Dermis microvascular lymphatic vessel endothelial cell (primary cell): ENCODE measurements around the gene DEPP1. TPM values are rescaled to one million over a fixed set of nuclear protein-coding genes. Genes with fewer than 3 reads are reported as not detected.
"Not testable (repeated sequence)": the region's sequence is repeated elsewhere in the genome, so short reads cannot be mapped to it uniquely, and the experiment has no call there.

Source experiments
- DNase-seq, 2 donors: peaks; one replicate each; pipeline versions ENCODE4 v3.0.0 to v3.0.0-alpha.2; 2010; ENCODE audit warnings: low read depth in 2 of 2
- total RNA-seq: library from RNA; depleted of rRNA; stranded (reverse); fragments of >200 nt; gene quantifications from 2 replicates; pipeline ENCODE4 v1.2.1, GENCODE V29; 2014

Gene DEPP1, protein sequence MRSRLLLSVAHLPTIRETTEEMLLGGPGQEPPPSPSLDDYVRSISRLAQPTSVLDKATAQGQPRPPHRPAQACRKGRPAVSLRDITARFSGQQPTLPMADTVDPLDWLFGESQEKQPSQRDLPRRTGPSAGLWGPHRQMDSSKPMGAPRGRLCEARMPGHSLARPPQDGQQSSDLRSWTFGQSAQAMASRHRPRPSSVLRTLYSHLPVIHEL
- 122 and 133 TPM in 2 replicates for total RNA-seq

DNA sequence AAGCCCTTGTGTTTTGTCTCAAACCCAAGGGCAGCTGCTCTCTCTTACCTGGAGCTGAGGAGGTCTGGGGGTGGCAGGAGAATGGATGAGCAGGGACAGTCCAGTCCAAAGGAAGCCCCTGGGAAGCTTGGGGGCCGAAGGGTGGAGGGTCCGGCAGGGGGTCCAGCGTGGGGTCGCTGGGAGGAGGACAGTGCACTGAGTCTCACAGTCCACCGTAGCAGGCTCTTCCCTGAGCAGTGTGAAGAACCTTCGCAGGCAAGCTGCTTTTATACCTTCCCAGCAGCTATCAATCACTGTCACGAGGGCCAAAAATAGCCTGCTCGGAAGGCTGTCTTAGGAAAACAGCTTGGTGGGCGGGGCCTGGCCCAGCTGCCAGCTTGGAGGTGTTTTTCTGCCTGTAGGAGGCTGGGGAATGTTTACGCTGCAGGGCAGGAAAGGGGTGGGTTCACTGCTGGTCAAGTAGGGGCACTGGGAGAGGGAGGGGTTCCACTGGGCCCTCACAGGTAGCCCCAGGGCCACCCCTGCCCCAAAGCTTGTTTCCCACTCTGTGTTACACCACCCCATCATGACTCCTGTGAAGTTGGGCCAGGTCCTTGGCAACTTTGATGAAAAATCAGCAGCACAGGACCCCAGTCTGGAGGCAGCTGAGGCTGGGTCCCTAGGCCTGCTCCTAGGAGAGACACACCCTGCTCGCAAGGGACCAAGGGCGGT is at the start of gene DEPP1:
Gene DEPP1 (minus strand): TSS at position 240 of the 711 bp plus-strand sequence. CDS start 779 bp downstream, outside the sequence.
- DNase-seq: peak; percentile 83 to 99

DNA sequence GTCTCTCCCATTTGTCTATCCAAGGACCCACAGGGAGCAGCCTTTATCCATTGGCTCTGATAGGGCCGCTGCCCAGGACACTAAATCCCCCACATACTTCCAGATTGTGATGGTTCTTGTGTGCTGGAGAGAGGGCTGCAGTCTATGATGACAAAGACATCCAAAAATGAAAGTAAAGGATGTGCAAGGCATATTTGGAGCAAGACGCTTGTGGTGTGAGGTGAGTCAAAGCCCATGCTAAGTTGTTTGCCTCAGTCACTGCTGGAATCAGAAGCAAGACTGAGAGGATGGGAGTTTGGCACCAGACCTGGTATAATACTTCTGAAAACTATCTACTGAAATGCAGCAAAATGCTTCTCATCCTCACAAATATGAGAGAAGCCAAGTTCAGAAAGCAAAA is 44.8 kb upstream of the DEPP1 start:
- DNase-seq: no peak

DNA sequence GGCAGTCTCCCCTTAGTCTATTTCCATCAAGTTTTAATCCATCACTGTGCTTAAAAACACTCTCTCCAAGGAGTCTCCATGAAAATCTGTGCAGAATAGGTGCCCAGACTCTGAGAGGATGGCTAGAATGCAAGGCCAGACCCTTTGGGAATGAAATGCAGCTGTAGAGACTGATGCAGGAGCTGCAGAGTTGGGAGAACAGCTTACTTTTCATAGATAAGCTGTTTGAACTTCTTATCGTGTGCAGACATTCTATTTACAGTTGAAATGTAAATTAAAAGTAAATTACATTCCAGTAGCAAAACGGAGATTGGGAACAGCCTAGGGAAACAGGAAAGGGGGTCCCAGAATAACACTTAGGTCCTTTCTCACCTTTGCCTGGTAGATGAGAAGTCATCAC is 37.0 kb upstream of the DEPP1 start:
- DNase-seq: no peak

DNA sequence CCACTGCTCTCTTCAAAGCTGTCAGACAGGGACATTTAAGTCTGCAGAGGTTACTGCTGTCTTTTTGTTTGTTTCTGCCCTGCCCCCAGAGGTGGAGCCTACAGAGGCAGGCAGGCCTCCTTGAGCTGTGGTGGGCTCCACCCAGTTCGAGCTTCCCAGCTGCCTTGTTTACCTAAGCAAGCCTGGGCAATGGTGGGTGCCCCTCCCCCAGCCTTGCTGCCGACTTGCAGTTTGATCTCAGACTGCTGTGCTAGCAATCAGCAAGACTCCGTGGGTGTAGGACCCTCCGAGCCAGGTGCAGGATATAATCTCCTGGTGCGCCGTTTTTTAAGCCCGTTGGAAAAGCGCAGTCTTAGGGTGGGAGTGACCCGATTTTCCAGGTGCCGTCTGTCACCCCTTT is 35.9 kb upstream of the DEPP1 start:
- not testable (repeated sequence) for DNase-seq

DNA sequence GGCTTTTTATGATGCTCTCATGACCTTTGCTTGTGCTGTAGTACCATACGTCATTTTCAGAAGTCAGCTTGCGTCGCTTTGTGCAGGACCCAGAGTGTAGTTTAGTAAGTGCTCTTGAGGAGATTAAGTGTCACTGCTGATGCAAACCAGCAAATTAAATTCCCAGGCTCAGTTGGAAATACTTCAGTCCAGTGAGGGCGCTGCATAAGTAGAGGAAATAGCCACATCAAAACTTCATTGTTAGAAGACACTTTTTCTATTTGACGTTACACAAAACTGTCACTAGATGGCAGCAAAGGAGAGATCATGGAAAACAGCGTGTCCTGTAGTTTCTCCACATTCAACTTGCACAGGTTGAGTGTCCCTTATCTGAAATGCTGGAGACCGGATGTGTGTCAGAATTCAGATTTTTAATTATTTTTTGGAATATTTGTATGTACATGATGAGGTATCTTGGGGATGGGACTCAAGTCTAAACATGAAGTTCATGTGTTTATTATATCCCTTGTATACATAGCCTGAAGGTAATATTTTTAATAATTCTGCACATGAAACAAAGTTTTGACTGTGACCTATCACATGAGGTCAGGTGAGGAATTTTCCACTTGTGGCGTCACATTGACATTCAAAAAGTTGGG is 30.0 kb upstream of the DEPP1 start:
- DNase-seq: peak; percentile 78 to 89

DNA sequence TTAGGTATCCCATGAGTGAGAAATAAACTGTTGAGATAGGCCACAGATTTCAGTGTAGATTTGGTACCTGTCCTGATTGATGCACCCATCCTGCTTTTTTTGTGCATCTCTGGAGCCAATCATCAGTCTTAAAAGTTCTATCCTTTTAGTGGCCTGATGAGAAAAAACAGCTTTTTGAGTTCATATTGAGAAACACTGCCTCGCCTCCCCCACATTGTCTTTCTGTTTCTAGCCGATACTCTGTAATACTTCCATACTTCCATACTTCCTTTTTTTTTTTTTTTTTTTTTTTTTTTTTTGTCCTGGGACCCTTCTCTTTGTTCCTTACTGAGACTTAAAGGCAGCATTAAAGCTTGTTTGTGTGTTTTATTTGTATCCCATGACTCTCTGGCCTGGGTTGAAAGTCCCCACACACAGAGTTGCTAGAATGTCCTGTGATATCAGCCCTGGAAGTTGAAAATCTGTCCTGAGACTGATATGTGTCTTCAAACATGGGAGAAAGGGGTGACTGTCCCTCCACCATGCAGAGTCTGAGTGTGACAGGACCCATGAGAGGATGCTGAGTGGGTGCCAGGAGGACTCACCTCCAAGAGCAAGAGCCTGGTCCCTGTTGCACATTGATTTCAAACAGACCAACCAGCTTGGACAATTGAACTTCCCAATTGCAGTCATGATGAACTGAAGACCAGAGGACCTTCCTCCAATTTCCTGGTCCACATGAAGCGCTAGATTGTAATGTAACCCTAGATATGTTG is 27.8 kb upstream of the DEPP1 start:
- DNase-seq: no peak

DNA sequence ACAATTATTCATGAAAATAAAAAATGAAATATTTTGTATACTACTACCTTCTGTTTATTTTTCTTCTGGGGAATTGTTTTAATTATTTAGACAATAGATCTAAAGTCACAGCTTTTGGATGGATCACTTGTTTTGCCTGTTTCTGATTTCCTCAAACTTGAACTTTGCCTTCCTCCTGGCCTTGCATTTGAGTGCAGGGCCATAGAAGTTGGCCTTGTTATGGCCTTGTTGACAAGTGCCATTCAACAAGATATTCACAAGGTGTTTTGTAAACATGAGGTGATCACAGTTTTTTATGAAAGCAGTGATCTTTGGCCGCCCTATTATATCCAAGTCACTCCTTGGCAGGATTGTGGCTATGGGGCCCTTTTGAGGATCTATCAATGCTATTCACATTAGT is 26.7 kb upstream of the DEPP1 start:
- no peak for DNase-seq

DNA sequence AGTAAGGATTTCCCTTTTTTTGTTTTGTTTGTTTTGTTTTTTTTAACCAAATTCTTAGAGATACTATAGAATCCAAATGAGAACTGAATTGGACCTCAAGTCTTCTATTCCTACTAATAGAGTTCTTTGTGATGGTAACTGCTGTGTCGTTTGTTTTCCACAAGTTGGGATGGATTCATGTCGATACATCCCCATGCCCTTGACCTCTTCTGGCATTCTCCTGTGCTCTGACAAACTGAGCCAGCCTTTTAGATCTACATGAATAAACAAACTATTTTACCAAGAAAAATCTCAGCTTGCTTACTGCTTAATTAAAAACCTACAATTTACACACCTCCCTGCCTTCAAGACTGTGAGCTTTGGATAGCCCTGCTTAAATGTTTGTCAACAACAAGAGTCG is 26.1 kb upstream of the DEPP1 start:
- no peak for DNase-seq

DNA sequence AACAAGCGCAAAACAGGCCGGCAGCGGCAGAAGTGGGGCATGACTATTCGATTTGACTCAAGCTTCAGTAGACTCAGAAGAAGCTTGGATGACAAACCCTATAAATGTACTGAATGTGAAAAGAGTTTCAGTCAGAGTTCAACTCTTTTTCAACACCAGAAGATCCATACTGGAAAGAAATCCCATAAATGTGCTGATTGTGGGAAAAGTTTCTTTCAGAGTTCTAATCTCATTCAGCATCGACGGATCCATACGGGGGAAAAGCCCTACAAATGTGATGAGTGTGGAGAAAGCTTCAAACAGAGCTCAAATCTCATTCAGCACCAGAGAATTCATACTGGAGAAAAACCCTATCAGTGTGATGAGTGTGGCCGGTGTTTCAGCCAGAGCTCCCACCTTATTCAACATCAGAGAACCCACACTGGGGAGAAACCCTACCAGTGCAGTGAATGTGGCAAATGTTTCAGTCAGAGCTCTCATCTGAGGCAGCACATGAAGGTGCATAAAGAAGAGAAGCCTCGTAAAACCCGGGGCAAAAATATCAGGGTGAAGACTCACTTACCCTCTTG is 24.9 kb upstream of the DEPP1 start:
- DNase-seq: no peak

DNA sequence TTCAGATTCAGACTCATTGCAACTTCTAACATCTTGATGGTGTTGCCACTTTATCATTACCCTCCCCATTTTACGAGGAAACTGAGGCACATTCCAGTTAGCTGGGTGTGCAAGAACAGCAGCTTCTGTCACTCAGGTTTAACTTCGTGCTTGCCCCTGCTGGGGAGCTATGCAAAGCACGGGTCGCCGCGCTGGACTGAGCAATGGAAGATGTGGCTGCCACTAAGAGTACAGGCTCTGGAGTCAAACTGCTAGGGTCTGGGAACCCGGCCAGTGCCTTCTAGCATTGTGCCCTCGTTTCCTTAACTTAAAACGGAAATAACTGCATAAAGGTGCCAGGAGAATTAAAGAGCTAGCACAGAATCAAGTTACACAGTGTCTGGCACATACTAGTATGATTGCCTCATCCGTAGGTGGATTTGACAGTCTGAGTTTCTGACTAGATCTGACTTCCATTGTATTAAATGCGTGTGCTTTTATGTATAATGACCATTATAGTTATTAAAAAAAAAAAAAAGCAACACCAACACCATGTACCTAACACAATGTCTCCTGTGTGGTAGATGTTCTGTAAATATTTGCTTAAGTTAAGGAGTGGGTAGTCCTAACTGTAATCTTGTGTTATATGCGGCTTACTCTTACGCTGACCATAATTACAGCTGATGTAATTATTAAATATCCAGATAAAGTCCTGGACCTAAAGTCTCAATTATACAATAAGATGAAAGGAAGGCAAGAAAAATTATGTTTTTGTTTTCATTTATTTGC is 23.0 kb upstream of the DEPP1 start:
- DNase-seq: peak; percentile 55 to 93

DNA sequence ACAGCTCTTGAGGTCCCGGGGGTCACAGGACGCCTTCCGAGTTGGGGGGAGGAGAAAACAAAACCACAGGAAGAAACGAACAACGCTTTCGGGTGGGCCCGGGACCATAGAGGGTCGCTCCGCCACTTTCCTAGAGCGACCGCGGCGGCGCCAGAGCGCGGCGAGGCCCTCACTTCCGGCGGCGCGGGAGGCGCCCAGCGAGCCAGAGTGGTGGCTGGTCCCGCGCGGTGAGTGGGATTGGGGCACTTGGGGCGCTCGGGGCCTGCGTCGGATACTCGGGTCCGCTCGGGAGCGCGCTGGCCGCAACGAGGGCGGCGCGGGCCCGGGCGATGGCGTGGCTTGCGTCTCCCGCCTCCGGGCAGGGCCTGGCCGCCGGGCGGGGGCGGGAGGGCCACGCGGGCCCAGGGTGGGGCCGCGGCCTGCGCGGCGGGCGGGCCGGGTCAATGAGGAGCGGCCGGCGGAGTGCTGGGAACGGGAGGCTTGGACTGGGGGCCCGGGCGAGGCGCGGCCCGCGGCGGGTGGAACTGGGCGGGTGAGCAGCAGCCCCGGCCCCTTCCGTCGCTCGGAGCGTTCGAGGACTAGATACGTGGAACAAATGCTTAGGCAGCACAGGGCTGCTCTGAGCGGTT is 22.3 kb upstream of the DEPP1 start, which contains the start of gene ZNF22:
Gene ZNF22 (plus strand): TSS at position 172 of the 629 bp plus-strand sequence. CDS start 2,446 bp downstream, outside the sequence.
- peak in 1 of 2 donors; percentile 82 for DNase-seq

DNA sequence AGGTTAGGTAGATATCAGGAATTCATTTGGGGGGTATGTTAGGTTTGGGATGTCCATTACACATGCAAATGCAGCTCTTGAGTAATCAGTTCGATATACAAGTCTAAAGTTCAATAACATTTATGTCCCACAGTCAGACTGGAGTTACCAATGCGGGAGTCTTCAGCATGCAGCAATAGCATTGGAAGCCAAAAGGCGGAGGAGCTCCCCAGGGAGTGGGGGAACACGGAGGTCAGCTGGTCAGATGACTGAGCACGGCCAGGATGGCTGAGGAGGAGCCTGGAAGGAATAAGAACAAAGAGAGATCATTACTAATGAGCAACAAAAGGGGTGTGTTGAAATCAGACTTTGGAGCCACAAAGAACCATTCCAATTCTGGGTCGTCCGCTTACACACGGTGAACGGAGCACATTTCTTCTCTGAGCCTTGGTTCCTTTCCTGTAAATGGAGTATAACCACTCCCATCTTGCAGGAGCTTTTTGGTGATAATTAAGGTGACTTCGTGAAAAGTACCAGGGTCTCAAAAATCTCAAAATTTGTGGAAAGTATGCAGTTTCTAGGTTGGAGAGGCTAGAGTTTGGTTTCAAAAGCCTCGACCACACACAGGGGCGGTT is 21.6 kb upstream of the DEPP1 start:
- DNase-seq: peak in 1 of 2 donors; percentile 58

DNA sequence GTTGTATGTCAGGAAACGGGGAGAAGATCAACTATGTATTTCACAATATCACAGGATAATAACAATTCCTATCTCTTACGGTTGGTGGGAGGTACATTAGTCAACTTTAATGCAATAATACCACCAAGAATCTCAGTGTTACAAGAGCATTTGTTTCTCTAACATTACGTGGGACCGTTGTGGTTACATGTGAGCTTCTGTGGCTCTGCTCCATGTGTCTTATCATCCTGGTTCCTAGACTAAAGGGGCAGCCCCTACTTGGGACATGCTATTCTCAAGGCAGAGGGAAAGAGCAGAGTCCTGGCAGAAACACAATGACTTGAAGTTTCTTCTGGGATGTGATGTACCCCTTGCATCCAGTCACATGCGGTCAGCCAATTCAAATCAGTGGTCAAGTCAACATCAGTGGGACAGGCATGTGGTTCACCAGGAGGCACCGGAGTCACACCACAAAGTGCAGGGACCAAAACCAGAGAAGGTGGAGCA is 19.6 kb upstream of the DEPP1 start:
- no peak for DNase-seq

DNA sequence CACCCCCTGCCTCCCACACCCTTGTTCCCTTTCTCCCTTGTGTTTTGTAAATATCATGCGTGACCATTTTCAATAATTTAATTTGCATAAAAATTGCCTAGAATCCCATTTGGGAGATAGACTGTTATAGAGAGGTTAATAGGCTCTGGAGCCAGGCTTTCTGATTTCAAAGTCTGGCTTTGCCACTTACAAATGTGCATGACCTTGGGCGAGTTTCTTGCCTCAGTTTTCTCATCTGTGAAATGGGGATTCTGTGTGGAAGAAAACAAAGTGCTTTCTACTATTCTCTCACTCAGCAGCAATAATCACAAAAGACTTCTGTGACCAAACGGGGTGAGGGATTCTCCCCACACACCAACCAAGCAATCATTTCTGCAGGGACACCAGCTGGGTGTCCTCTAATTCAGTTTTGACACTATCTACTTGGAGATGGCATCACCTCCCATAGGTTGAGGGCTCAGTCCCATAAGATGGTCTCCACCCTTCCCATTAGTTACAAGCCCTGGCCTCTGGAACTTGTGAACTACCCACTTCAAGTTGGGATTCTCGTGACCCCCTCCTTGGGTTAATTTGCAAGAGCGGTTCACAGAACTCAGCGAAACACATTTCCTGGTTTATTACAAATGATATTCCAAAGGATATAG is 18.6 kb upstream of the DEPP1 start:
- no peak for DNase-seq

DNA sequence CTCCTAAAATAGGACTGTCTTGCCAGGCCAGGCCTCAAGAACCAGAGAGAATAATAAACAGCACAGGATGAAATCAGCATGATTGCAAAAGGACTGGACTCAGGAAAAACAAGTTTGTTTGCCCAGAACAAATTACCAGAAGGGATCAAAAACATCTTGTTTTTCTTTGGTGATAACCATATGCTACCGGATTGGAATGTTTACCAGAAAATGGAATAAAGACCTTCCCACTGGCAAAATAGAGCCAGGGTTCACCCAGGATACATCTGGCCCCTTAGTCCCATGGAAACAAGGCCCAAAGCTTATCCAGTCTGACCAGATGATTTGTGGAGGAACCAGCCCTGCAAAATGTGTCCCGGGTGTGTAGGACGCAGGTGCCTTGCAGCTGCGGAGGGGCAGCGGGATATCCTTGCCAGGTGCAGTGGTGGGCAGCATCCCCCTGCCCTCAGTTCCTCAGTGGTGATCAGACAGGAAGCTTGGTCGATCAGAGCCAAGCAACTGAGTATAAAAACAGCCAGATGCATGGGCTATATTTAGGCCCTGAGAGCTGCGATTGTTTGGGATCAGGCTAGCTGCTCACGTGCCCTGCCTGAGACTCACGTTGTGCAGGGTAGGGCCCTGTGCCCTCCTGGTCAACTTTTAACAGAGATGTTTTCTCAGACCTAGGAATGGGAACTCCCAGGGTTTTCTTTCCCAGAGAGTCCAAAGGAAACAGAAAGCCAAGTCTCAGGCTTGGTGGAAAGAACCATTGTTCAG is 17.5 kb upstream of the DEPP1 start:
- peak; percentile 93 to 99 for DNase-seq

DNA sequence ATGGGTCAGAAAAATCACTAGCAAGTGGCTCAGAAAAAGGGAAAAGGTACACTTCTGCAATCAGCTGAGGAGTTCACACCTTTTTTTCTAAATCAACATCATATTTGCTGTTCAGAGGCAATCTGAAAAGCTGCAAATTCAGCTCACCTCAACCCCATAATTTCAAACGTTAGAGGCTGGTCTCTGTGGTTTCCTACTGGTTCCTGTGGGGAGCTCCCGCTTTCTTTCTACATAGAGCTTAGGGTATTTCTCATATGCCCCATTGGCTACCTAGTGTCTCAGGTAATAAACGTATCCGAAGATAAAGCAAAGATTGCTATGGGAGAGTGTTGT is 16.9 kb upstream of the DEPP1 start:
- DNase-seq: no peak

DNA sequence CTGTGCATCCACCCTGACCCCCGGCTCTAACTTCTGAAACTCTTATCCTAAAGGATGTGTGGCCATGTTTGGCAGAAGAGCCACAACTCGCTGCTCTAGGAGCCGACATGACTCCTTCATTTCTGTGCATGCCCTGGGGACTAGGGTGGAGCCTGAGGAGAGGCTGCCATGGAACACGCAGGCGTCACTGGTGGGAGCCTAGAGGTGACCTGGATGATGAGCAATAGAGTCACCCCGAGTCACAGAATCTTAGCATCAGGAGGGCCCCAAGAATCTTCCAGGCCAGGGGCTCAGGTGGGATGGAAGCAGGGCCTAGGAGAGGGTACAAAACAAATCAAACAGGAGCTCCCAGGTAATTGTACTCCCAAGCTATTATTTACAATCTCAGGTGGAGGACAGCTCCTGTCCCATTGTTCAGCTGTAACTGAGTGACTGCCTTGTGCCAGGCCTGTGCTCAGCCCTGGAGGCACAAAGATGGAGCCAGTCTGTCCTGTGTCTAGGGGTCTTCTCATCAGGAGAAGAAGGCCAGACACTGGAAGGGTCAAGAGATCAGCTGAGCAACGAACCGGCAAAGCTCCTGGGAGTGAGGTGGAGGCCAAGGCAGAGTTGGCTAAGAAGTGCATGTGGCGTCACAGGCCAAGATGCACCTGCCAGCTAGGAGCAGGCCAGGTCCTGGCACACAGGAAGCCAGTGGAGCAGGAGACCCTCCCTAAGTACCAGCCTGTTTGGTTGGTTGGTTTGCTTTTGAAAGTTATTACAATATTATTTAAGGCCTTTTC is 16.3 kb upstream of the DEPP1 start:
- no peak for DNase-seq
